MV-4-11 (cell line): ENCODE results near the gene THBS4.

Source experiments
- DNase-seq: peaks from one replicate; lab custom pipeline; 2025; lab: John Stamatoyannopoulos, UW

The THBS4 gene

DNA sequence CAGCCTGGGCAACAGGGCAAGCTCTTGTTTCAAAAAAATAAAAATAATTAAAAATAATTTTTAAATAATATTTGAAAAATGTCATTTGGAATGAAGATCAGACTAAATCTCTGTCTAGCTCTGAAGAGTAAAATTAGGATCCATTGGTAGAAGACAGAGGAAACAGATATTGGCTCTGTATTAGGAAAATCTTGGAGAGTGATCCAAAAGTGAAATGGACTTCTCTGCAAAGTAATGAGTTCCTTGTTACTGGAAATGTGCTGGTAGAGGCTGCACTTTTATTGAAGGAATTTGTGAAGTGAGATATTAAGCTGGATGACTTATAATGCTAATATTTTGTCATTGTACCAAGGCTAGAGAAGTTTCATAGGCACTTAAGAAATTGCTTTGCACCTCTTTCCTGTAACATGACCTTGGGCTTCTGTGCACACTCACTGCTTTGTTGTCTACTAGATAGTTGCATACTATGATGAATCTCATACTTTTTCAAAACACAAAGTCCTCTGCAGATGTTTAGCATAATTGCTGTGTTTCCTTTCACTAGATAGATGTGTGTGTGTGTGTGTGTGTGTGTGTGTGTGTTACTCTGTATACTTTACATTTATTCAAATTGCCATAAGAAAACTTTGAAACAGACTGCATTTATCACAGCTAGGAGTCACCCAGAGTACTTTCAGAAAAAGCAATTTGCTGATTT, 13.1 kb downstream of the THBS4 start:
- no peak for DNase-seq

DNA sequence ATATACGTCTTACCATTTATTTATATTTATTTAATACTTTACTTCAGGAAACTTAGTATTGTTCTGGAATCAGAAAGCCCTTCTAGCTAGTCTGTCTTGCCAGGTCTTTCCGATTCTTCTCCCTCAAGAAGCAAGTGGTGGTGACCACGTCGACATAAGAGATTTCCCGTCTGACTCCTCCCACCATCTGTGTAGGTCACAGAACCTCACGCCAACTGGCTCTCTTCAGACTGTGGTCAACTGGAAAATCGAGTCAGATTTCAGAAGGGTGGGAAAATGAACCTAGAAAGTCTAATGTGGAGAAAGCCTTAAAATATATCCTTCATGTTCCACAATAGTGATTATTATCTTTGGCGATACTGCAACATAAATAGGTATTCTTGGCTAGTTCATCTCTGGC, 17.3 kb downstream of the THBS4 start:
- DNase-seq, result no peak

DNA sequence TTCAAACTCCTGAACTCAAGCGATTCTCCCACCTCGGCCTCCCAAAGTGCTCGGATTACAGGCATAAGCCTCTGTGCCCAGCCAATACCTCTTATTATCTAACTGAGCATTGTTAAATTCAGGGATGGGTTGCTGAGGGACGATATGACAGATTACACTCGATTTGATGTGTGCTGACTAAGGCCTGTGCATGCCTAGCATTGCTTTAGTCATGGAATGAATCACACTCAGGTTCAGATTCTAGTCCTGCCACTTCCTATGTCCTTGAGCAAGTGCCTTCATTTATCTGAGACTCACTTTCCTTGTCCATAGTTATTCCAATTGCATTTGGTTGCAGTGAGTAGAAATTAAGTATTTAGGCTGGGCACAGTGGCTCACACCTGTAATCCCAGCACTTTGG, 19.5 kb downstream of the THBS4 start:
- DNase-seq, result no peak

DNA sequence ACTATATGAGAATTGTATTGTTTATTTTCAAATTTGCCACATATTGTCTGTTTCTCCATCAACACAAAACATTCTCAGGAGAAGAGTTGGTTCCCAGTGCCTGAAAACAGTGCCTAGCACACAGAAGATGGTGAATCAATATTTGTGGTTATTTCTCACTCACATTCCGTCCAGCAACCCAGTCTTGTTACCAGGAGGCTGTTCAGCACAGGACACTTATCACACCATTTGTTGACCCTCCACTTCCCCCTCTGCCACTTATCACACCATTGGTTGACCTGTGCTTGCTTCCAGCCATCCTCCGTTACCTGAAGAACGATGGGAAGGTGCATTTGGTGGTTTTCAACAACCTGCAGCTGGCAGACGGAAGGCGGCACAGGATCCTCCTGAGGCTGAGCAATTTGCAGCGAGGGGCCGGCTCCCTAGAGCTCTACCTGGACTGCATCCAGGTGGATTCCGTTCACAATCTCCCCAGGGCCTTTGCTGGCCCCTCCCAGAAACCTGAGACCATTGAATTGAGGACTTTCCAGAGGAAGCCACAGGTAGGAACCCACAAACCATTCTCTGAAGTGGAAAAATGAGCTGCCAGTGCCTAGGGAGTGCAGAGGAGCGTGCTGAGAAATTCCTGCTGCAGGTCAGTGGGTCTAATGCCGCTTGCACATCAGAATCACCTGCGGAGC, 20.5 kb downstream of the THBS4 start:
- DNase-seq, result no peak

DNA sequence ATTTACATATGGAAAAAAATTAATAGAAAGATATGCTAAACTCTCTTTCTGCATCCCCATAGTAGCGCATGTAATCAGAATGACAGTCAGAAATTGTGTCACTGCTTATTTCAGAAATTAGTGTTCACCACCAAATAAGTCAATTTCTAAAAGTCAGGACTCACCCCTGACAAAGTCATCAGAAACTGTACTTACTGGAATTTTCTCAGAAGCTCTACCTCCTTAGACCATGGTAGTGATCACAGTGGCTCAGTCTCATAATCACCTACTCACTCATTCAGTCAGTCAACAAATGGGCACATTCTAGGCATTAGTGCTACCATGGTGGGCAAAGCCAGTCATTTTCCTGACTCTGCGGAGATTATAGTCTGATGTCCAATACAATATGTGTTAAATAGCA, 22.0 kb downstream of the THBS4 start:
- DNase-seq, result no peak

DNA sequence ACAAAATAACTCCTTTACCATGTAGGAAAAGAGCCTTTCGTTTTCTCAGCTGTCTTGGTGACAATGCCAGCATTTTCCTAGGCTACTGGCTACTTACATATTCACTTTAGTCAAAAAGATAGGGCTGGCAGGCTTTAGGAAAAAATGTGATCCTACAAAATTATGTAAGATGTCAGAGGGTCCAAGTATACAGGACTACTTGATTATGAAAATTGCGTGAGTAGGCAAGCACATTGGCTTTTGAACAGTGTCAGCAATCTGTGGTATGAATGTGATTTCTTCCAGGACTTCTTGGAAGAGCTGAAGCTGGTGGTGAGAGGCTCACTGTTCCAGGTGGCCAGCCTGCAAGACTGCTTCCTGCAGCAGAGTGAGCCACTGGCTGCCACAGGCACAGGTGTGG, 22.8 kb downstream of the THBS4 start:
- no peak for DNase-seq

DNA sequence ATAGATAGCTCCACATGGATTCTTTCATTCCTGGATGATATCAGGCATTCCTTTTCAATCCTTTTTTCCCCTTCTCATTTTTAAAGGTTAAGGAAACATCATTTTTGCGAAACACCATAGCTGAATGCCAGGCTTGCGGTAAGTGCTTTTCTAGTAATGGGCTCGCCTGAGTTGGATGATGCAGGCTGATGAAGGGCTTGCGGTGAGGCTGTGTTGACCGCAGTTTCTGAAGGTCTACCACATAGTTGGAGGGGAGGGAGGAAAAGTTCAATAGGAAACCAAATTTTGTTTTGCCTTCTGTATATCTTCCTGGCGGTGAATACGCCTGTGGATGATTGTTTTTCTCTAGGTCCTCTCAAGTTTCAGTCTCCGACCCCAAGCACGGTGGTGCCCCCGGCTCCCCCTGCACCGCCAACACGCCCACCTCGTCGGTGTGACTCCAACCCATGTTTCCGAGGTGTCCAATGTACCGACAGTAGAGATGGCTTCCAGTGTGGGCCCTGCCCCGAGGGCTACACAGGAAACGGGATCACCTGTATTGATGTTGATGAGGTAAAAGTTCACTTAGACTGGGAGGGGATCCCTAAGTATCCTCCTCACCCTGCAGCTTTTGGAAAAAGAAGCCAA, 24.3 kb downstream of the THBS4 start:
- DNase-seq, result no peak

DNA sequence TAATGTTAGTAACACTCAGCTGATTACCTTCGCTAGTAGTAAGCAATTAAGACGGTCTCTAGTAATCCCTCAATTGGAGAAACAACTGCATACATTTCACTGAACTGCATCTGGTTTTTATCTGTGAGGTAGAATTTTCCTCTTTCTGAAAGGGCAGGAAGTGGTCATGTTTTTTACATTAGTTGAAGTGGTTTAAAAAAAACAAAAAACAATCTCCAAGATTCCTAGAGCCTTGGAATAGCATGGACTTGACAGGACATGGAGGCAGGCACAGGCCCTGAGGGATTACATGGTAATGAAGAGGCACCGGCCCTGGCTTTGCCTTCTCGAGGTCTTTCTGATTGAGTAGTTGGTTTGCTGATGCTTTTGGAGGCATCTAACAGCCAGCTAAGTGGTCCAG, 25.8 kb downstream of the THBS4 start:
- DNase-seq, result no peak

DNA sequence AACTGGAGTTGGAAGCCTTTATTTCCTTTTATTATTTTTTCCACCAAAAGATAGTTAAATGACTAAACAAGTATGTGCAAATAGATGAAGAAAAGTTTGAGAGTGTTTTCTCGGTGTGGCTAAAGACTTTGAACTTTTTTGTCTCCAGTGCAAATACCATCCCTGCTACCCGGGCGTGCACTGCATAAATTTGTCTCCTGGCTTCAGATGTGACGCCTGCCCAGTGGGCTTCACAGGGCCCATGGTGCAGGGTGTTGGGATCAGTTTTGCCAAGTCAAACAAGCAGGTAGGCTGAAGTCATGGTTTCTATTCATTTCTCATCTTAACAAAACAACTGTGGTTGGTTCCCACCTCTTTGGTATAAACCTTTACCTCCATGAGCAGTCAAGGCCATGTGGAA, 26.4 kb downstream of the THBS4 start:
- no peak for DNase-seq

DNA sequence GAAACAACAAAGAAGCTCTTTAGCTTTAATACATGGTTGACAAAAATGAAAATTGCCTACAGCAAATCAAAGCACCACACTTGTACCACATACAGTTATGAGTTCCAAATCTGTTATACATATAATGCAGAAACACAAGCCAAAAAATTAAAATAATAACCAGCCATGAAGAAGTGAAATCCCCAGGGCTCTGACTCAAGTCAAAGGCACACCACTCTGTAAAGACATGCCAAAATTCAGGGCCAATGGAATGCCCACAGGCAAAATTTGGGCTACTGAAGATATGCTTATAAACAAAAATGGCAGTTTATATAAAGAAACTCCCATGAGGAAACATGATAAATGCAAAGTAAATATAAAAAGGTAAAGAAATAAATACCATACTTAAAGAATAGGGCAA, 29.0 kb downstream of the THBS4 start:
- no peak for DNase-seq

DNA sequence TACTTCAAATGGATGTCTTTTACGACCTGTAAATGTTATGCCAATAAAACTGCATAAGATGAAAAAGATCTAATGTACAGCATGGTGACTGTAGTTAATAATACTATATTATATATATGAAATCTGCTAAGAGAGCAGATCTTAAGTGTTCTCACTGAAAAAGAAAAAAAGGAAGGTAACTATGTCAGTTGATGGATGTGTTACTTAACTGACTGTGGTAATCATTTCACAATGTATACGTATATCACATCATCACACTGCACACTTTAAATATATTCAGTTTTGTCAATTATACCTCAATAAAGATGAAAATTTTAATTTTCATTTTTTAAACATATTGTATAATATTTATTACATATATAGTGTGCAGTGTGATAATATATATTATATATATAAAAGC, 31.9 kb downstream of the THBS4 start:
- peak; percentile 69 for DNase-seq

DNA sequence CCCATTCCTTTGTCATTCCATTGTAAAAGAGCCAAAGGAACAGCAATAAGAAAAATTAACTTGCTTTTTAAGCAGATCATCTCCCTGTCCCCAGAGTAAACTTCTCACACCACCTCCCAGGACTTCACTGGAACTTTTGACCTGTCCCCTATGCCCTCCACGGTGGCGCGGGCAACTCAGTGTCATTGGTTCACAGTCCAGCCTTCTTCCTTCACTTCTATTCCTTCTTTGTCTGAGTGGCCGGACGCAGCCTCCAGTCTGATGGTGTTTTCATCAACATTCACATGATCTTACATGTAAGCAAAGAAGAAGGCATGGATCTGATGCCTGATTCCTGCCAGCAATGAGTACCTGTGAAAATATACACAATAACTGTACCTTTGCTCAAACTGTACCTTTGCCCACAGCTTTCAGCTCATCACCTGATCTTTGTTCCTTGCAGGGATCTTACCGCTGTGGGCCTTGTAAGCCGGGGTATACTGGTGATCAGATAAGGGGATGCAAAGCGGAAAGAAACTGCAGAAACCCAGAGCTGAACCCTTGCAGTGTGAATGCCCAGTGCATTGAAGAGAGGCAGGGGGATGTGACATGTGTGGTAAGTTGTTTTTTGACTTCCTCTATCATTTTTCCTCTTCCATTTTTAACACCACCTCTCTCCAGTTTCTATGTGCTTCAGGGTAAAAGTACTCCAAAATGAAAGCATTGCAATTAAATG, 32.5 kb downstream of the THBS4 start:
- DNase-seq, result peak; percentile 57

DNA sequence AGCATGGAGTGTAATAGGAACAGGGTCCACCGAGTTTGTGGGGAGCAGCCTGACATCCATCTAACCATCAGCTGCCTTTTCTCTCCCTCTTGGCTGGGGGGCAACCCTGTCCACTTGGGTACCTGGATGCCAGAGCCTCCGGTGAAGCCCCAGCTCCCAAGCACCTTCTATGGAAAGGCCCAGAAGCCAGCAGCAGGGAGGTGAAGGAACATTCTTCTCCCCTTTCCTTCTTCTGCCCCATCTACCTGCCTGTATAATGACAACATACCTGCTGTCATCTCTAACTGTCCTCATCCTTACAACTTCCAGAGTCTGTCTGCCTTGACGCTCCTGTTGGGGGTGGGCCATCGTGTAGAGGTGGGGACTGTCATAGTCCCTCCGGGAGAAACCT, 33.1 kb downstream of the THBS4 start:
- no peak for DNase-seq

DNA sequence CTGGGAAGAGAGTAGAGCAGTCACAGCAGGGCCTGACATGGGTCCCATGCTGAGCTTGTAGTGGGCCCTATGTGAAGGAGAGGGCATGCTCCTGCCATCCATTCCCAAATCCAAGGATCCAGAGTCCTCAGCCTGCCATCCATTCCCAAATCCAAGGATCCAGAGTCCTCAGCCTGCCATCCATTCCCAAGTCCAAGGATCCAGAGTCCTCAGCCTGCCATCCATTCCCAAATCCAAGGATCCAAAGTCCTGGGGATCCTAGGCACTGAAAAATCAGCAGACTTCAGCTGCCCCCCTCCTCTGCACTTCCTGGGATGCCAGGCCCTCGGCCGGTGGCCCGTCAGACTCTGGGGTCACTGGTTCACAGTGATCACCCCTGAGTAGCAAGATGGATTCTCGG, 33.6 kb downstream of the THBS4 start:
- no peak for DNase-seq

DNA sequence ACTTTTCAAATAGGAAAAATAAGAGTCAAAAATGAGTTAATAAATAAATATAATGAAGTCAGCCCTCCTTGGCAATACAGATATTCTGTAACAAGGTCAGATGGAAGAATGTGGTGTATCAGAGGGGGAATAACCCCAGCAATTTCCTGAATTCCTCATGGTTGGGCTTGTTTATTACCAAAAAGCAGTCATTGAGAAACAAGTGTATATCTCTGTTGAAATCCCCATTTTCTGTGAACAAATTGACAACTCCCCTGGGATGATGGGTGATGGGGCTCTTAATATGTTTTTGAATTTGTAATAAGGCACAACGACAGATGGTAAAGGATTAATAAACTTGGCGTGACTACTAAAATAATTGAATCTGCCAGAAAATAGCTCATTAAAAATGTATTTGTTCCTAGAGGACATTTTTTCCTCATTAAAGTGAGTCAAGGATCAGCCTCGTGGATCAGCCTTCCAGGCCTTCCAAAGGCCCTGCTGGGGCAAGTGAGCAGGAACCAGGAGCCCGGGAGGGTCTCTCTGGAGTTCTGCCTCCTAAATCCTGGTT, 34.2 kb downstream of the THBS4 start:
- peak; percentile 6 for DNase-seq

DNA sequence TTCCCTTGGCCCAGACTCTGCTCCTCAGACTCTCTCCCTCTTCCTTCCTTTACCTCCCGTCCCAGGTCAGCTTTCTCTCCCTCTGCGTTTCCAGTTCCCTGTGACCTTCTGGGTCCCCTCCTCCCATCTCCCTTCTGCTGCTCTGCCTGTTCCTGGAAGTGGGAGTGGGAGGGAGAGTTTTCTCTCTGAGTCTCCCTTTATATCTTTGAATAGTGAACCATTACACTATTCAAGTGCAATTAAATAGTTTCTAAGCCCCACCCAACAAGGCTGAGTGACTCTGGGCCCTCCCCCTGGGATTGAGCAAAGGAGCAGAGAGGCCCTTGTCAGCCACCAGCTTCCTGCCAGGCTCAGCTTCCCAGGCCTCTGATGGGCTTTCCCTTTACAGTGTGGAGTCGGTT, 34.8 kb downstream of the THBS4 start:
- peak; percentile 81 for DNase-seq

DNA sequence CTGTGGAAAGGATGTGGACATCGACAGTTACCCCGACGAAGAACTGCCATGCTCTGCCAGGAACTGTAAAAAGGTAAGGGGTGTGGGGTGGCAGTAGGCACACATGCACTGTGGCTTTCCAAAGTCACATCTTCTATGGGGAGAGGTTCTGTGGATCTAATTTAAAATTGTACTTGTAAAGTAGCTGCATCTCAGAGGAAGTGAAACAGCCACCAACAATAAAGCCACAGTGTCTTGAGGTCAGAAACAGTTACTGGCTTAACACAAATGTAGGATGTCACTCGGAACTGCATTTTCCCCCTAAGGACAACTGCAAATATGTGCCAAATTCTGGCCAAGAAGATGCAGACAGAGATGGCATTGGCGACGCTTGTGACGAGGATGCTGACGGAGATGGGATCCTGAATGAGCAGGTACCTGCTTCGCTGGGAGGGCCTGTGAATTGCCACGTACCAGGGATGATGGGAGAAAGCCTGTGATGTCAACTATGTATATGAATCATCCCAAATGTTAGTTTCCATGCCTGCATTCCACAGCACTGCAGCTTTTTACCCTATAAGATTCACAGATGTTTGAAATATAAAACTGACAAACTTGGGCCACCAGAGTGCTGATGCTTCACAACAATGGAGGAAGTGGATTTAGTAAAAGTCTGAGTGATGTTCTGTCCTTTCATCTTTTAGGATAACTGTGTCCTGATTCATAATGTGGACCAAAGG, 35.3 kb downstream of the THBS4 start:
- peak; percentile 95 for DNase-seq

DNA sequence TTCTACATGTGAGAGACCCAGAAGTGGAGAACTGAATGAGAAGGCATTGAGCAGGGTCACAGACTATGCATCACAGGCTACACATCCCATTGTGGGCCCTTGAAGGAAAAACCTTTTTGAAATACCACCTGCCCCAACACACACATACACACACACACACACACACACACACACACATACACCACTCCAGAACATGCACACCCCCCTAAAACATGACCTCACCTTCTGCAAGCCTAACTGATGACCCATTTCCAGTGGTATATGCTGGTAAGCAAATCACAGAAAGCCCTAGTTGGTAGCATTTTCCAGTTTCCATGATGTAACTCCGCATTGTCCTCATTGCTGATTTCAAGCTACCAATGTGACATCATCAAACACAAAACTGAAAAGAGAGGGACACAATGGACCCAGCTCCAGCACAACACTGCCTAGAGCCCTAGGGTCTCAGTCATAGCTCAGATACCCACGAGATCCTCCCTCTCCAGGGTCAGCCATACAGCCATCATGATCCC, 36.4 kb downstream of the THBS4 start:
- DNase-seq, result no peak

DNA sequence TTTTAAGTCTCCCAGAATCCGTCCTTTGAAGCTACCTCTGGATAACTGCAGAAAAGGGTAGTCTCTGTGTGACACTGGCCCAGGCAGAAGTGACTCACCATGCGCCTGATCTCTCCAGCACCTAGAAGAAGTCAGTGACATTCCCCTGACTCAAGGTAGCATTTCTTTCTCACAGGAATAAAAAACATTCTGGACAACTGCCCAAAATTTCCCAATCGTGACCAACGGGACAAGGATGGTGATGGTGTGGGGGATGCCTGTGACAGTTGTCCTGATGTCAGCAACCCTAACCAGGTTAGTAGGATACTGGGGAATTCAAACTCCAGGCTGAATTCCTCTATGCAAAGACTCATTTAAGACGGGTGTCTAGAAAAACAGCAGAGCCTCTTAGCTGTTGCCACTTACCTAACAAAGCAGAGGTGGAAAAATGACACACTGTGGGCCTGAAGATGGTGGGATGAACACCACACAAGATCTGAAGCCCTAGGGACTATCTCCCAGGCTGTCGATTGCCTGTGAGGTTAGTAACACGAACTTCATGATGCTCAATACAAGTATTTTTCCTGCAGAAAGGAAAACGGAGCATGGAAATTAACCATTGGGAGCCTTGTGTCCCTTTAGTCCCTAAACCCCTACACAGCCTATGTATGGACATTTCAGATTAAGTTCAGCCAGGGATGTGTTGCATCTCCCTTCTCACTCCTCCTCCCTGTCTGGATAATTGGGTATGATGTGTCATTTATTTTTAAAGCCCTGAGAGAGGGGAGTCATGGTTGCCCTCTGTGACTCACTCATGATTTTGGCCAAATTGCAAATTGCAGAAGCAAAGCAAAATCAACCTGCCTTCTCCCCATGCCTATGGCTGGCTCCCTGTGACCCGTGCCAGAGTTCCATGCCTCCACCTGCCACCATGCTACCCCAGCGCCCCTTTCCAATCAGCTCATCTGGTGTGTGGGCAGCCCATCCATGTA, 37.2 kb downstream of the THBS4 start:
- peak; percentile 42 for DNase-seq
